Right ventricle myocardium inferior (tissue), 1 donor: ENCODE results near the gene ABLIM1. TPM values are rescaled to one million over a fixed set of nuclear protein-coding genes. Genes with fewer than 3 reads are reported as not detected.

Experiments
- ATAC-seq: fragments of 200-7000 bp; cut with Tn5 transposase; one replicate; pipeline ENCODE4 v1.9.1; 2020; ENCODE audit warnings: mild to moderate bottlenecking, moderate library complexity
- DNase-seq: peaks from one replicate; pipeline ENCODE4 v3.0.0; 2021; ENCODE audit errors: missing footprints
- intact Hi-C: fragments of 100-400 bp; cut with DNase I; formaldehyde crosslinking; loops from one replicate; pipeline ENCODE4 v1.11.0; 2022
- total RNA-seq: library from RNA; stranded (reverse); fragmentation: NEBNext Ultra II Directional; extraction: Animal tissue kit (Norgen Biotek cat#: 25700); gene quantifications from one replicate; pipeline ENCODE4 v1.2.1, GENCODE V29; 2021
- donor health status: DM: no; HTN: yes; CAD: no; lungs with severe emphysema.

ABLIM1 gene
- total RNA-seq, 1 donor from 2014 or later = 730 TPM

DNA sequence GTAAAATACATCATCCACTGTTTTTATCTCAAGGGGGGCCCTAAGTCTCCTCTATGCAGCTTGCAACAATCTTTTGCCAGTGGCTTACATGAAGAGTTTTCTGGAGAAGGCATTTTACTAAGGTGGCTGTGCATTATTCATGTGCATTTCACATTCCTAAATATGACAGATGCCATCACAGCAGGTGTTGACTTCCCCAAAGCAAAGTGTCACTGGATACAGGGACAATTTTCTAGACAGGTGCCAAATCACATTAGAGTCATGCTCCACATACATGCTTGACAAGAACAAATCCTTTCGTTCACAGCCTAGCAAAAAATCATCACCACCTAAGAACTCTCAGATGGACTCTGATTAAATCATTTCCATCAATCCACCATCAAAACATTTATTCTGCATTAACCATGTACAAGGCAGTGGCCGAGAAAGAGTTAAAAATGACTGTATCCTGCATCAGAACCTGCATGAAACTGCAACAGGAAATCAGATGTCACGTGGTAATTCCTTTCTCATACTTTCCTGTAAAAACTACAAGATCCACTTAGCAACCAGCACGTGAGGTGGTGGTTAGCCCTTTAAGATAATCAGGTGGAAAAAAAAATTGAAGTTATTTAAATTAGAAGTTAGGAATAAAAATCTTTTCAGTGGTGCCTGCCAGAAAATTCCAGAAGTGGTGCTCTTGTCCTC, 165.6 kb downstream of the ABLIM1 start:
- DNase-seq (no peak), ATAC-seq (no peak)
- intact Hi-C loops = no loop called here

DNA sequence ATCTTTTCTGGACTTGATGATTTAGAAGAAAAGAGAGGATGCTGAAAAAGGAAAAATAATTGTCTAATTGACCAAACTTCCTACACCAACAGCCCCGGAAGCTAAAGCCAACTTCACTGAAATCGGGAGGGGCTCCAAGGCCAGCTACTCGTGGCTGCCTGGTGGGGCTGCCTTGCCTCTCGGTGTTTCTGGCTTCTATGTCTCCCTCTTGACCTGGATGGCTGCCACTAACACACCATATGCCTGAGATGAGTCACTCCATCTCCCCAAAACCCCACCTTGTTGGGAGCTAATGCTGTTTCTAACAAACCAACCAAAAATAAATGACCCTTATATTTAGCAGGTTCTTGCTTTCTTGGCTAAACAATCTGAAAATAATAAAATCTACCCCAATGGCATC, 166.1 kb downstream of the ABLIM1 start:
- peak; percentile 45 for ATAC-seq
- intact Hi-C loops = no loop called here

DNA sequence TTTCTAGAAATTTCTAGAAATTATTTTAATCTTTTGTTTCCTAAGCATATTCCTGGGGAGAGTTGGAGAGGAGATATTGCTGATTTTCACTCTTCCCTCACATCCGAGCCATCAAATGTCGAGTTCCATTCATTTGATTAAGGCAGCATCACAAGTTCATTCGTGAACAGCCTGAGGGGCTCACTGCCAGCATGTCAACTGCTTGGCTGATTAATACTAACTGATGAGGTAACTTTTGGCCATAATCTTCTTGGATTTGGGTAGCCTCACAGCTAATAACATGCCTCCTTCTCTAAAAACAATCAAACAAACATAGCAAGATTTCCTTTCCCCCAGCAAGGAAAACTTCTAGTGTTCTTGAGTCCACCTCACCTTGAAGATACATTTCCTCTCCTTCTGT, 166.7 kb downstream of the ABLIM1 start:
- intact Hi-C loops = no loop called here
- DNase-seq = no peak
- peak; percentile 38 for ATAC-seq

More for the DNA sequence above, 166.1 kb downstream of the ABLIM1 start:
- no peak for DNase-seq

DNA sequence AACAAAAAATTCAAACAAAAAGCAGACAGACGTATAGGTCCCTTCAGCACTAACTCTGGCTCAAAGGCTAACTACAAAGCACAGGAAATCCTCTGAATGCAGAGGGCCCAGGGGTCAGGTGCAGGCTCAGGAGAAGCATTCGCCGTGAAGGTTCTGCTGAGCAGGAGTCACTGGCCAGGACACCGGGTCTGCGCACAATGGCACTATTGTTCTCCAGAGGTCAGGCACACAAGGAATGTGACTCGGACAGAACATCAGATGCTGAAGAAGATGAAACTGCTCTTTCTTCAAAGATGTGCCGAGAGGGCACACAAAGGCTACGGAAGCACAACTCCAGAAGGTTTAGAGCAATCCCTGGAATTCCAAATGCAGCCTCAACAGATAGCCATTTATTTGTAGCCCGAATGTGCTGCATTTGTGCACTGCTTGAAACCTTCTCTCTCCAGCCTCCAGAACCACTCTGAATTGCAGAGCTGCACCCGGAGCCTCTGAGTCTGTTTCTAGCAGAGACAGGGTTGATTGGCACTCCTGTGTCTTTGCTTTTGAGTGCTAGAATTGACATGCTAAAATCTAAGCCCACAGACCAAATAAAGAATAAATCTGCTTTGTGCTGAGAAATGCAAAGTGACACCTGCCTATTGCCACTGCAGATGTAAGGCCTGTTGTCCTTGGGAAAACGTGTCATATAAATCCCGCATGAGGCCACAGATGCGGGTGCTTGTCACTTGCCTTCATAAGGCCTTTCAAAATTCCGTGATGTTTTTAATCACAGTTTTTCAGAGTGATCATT, 168.4 kb downstream of the ABLIM1 start:
- intact Hi-C loops = loop anchor here (5.0 kb wide), 1 partner anchor 53 kb away; no protein-coding TSS in a partner anchor
- ATAC-seq (no peak), DNase-seq (no peak)

DNA sequence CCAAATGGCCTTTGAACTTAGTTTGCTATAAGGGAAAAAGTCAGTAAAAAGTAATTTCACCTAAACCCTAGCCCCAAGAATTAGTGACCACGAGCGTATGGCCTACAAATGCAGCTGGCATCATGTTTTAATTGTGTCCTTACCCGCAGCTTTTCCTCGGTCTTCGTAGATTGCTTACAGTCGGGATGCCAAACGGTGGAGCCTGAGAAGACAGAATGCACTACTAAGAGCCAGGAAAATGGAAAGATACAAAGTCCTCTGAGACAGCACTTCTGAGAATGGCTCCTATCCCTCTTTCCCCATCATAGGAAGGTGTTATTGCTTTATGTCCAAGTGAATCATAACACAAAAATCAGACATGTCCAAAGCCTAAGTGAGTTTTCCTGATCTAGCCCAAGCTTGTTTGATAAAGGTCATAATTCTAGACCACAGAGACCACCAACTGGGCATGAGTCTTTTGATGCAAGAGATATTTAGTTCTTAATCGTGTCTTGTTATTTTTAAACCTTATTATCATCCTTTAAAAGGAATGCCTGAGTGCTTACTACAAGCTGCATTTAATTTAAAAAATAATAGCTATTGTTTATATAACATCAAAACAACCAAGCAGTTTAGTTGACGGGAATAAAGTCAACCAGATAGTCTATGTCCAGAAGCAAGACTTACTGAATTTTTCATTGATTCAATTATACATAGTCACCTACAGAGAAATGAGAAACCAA, 170.1 kb downstream of the ABLIM1 start:
- ATAC-seq (no peak), DNase-seq (no peak)
- intact Hi-C loops = loop anchor here (5.0 kb wide), 1 partner anchor 54 kb away; no protein-coding TSS in a partner anchor

DNA sequence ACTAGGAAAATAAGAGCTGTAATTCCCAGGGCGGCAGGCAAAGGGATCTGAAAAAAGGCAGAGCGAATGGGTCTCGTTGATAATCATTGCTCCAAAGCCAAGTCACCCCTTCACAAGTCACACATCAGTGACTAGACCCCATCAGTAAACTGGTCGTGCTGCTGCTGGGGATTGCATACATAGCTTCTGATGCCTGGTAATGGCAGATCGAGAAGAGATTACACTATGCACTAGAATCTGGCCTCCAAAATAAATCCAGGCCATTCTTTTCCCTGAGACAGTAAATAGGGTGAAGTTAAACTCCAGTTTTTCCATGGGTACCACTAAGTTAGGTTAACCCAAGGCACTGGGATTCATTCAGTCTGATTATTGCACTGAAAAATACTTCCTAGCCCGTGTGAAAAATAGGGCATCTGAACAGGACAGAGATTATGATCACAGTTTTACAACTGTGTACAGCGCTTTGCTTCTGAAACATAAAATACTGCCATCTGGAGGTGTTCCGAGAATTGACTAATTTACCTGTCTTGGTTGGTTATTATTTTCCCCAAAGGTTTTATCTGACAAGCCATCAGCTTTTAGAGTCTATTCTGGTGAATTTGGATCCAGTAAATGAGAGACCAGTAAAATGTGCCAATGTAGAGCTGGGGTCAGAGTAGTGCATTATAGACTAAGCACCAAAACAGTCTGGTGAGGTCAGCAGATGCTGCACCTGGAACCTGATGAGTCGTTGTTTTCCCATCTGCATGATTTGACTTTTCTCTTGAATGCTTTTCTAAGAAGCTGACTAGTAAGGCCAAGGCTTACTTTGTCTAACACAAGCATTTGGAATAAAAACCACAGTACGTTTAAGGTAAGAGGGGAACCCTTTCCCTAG, 170.9 kb downstream of the ABLIM1 start:
- intact Hi-C loops = loop anchor here (5.0 kb wide), 1 partner anchor 55 kb away; no protein-coding TSS in a partner anchor
- DNase-seq (no peak), ATAC-seq (no peak)

DNA sequence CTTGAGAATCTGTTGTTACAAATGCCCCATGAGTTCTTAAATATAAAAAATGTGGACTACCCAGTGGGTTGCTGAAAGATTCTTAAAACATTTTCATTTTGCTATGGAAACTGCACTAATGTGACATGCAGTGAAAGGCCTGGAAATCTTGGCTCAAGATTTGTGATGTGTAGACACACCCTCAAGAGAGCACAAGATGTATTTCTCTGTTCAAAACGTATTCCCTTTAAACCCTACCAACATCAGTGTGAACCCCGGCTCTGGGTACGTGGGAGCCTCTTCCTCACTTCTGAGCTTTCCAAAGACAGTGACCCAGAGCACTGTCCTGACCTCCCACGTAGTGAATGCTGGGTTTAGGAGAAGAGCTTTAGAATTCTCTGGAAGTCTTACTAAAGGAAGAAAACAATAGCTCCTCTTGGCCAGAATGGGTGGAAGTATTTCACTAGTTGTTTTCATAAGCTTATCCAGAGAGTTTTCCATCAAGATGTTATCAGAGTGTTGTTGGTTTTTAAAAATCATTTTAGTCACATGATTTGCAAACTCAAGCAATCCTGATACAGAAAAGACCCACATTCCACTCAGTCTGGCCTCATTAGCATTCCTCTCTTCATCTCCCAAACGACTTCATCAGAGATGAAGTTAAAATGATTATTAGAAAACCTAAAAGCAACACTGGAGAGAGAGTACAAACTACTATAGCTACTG, 172.2 kb downstream of the ABLIM1 start:
- no peak for DNase-seq
- intact Hi-C loops = loop anchor here (5.0 kb wide), 1 partner anchor 56 kb away; no protein-coding TSS in a partner anchor
- peak; percentile 35 for ATAC-seq

DNA sequence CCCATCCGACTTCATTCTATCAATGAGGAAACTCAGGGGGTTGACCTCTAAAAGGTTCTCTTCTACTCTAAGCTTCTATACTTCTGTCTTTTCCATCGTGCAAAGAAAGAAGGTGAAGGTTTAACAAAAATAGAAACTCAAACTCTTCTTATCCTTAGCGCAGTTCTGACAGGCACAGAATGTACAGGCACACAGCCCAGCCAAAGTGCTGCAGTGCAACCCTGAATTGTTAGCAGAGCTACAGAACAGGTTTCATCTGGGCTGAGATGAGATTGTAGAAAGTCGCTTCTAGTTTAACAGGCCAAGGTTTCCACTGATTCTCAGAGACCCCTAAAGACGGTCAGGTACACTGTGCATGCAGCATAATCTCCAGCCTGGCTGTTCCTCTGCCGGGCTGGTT, 174.5 kb downstream of the ABLIM1 start:
- ATAC-seq = peak; percentile 43
- no peak for DNase-seq
- intact Hi-C loops = loop anchor here (5.0 kb wide), 1 partner anchor 34 kb away; no protein-coding TSS in a partner anchor

DNA sequence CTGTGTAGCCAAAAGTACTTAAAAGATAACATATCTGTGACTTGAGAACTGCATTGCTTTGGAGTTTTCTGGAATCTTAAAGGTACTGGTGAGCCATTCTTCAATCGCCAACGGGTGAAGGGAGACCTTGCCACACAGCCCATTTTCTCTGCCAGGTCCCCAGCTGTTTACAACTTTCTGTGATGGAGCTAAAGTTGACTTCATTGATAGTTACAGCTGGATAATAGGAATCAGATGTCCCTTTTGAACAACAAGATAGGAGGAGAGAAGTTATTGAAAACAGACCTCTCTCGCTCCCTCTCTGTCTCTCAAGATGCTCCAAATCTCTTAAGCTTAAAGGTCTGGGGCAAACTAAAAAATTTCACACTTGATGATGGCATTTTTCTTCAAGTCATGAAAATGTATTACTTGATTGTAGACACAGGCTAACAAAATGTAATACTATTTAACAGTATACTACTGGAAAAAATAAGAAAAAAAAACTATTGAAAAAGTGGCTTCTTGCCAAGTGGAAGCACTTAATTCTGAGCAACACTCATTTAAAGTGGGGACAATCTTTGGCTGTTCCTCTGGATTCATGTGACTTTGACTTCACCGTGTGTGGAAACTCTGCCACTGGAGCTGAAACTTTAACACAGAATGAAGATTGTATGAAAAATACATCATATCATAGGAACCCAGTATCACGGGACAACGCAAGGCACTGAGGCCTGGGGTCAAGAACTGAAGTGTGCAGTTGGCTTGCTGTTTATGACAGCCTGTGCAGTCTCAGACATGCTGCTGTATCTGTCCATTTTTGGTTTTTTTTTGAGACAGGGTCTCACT, 175.4 kb downstream of the ABLIM1 start:
- DNase-seq (no peak), ATAC-seq (peak; percentile 30)
- intact Hi-C loops = loop anchor here (5.0 kb wide), 1 partner anchor 35 kb away; no protein-coding TSS in a partner anchor

DNA sequence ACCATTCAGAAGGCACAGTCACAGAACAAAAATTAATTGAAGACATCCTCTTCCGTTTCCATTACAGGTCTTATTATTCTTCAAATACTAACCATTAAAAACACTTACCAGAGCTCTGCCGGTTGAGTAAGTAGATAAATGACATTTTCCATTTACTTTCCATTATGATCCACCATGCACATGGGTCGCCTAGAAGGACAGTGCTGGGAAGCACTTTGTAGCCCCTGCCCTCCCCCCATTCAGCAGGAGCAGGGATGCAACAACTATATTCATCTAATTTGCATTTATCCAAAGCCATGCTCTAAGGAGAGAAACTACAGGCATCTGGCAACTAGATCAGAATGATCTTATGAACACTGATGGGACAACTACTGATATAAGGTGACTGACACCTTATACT, 177.0 kb downstream of the ABLIM1 start:
- DNase-seq = no peak
- intact Hi-C loops = loop anchor here (5.0 kb wide), 1 partner anchor 36 kb away; no protein-coding TSS in a partner anchor
- ATAC-seq = no peak

DNA sequence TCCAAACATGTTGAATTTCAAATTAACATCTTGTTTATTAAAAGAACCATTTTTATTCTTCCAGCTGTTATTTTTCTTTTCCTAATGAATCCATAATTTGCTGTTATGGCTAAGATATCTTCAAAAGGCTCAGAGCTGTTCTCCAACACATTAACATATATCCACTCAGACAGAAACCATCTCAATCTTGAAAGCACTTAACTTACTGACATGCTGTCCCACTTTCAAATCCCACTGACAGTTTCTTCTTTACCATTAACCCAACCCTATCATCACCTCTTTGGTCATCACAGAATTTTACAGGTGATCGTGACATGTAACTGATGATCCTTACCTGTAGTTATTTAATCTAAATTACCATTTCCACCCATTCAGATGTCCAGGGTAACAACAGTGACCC, 178.2 kb downstream of the ABLIM1 start:
- DNase-seq (no peak), ATAC-seq (no peak)
- intact Hi-C loops = loop anchor here (5.0 to 10.0 kb wide), 2 partner anchors 37 to 145 kb away; no protein-coding TSS in a partner anchor

DNA sequence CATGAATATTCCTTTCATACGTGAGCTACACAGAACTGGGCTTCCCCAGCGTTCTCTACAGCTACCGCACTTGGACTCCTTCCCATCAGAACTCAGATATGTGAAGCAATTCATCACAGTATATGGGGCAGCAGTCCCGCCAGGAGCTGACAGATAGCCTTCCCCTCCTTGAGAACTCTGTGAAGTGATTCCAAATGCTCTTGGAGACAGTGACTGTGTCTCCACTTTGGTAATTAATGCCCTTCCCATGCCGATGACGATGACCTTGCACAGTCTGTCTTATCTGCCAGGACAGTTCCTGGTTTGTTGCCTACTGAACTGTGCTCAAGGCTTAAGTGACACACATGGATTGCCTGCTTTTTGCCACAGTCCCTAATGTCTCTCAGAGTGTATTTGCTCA, 178.8 kb downstream of the ABLIM1 start:
- DNase-seq (no peak), ATAC-seq (peak; percentile 68)
- intact Hi-C loops = loop anchor here (10.0 kb wide), 1 partner anchor 145 kb away; no protein-coding TSS in a partner anchor

DNA sequence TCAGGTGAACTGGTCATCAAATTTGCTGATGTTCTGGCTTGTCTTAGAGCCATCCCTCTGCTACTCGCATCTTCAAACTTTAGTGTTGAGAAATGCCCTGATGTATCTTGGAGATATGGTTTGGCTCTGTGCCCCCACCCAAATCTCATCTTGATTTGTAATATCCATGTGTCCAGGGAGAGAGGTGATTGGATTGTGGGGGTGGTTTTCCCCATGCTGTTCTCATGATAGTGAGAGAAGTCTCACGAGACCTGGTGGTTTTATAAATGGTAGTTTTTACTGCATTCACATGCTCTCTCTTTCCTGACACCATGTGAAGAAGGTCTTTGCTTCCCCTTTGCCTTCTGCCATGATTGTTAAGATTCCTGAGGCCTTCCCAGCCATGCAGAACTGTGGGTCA, 179.8 kb downstream of the ABLIM1 start:
- no peak for ATAC-seq
- no peak for DNase-seq
- intact Hi-C loops = loop anchor here (10.0 kb wide), 1 partner anchor 147 kb away; no protein-coding TSS in a partner anchor

DNA sequence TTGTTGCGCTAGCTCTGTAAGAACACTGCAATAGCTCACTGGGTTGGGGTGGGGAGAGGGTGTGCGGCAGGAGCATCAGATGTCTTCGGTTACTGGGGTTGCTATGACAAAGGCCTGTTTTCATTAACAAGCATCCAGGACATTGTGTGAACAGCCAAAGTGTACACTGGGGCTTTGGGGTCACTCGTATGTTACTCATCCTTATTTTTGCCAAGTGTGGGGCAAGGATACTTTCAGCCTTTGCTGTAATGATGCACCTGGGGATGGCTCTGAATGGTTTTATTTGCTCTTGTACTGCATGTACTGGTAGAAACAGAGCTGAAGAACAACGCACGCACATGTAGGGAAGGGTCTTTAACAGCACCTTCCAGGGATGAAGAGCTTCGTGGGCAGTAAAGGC, 180.8 kb downstream of the ABLIM1 start:
- intact Hi-C loops = loop anchor here (10.0 kb wide), 1 partner anchor 148 kb away; no protein-coding TSS in a partner anchor
- ATAC-seq = peak; percentile 84
- no peak for DNase-seq

DNA sequence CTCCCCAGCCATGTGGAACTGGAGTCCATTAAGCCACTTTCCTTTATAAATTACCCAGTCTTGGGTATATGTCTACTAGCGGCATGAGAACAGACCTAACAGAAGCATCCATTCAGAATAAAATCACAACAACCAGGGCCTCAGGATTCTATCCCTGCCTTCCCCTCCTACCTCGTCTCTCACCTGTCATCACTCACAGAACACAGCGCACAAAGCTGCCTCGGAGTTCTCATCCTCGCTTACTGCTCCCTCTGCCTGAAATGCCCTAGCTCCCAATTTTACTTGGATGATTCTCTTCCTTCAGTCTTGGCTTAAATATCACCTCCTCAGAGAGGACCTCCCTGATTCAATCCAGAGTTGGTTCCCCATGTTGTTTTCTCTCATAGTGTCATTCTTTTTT, 183.1 kb downstream of the ABLIM1 start:
- ATAC-seq (no peak), DNase-seq (no peak)
- intact Hi-C loops = loop anchor here (5.0 to 10.0 kb wide), 5 partner anchors 72 to 347 kb away; partner anchors contain the start of gene FHIP2A

DNA sequence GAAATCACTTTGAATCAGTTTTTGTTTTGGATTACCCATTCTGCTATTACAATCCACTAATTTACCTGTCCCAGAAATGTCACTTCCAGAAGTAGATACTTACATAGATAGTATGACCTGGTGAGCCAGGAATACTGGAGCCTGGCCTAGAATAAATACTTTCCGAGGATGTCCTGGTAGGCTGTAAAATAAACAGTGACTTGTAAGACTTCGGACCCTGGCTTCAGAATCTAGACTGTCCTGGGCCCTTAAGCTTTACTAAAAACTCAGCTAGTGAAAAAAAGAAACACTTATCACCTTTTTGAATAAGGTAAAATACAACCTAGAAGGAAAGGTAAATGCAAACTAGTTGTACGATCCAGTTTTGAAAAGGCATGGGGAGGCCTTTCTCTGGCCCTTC, 184.3 kb downstream of the ABLIM1 start:
- intact Hi-C loops = loop anchor here (5.0 to 10.0 kb wide), 5 partner anchors 74 to 349 kb away; partner anchors contain the start of gene FHIP2A
- no peak for ATAC-seq
- DNase-seq = no peak
